A673 (cell line): Measurements from ENCODE around the gene PRKCA.

ENCODE experiments used
- CTCF ChIP-seq: fragments of 300-800, 200-600 bp; sonication (generic); conservative IDR thresholded peaks from 2 replicates; pipeline ENCODE4 v1.5.1; 2017; ENCODE audit warnings: low read depth, mild to moderate bottlenecking, antibody characterized with exemption, low read length, moderate library complexity, mixed read lengths
- EZH2 ChIP-seq: fragments of 200-600 bp; sonication (generic); IDR thresholded peaks from 2 replicates; pipeline ENCODE4 v1.6.1; 2017; ENCODE audit warnings: borderline replicate concordance, low read depth, mild to moderate bottlenecking, mixed read lengths, antibody characterized with exemption, low read length; ENCODE audit not compliant: poor library complexity, severe bottlenecking

- TF ChIP-seq CTCF (no peak), EZH2 (no peak)
These were observed 26.0 kb upstream of the PRKCA start for GRCh38 chr17:66276328-66276937.
